Activated T-cell treated with anti-CD3 and anti-CD28 coated beads, Interleukin-2, amount 50 U/mL, for 24 hours (primary cell): ENCODE results near the gene AGAP1.

Experiments used
- DNase-seq: peaks from one replicate; pipeline ENCODE4 v3.0.0-alpha.2; 2020
- H3K27ac Mint-ChIP-seq: 2 replicates; pipeline ENCODE4 v1.8.0; 2020; ENCODE audit warnings: mild to moderate bottlenecking, mixed read lengths
- H3K27me3 Mint-ChIP-seq: 2 replicates; pipeline ENCODE4 v1.8.0; 2020; ENCODE audit warnings: mixed read lengths
- H3K36me3 Mint-ChIP-seq: 2 replicates; pipeline ENCODE4 v1.8.0; 2020; ENCODE audit warnings: low read depth, mixed read lengths
- H3K4me1 Mint-ChIP-seq: 2 replicates; pipeline ENCODE4 v1.8.0; 2020; ENCODE audit warnings: low read depth, mixed read lengths
- H3K4me3 Mint-ChIP-seq: 2 replicates; pipeline ENCODE4 v1.8.0; 2020; ENCODE audit warnings: mild to moderate bottlenecking, moderate library complexity, mixed read lengths
- H3K9me3 Mint-ChIP-seq: 2 replicates; pipeline ENCODE4 v1.8.0; 2020; ENCODE audit warnings: mixed read lengths

The AGAP1 gene

DNA sequence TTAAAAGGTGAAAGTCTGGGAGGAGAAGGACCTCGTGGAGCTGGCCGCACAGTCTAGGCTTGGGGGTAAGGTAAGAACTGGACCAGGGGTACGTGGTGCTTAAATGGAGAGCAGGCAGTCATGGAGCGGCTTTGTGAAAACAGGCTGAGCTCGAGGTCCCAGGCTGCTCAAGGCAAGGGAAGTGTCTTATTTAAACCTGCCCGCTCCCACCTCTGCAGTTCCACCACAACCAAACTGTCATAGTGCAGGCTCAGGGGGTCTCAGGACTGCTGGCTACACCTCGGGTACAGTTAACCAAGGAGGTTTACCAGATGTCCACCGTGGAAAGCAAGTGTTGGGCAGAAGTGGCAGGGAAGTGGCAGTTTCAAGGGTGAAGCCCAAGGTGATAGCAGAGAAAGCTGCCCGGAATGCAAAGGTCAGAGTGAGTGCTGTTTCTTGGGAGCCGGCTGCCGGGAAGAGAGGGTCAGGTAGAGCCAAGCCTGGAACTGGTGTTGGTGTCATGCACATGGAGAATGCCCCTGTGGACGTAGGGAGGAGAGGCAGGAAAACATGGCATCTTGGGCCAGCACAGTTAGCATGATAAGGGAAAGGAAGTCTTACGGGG lies 471.0 kb downstream of the AGAP1 start:
- no peaks in the 10 kb centered on the region for H3K4me1 Mint-ChIP-seq
- DNase-seq = no peak
- H3K27ac Mint-ChIP-seq = no peak overlapping the region
- peaks cover 11% of the 10 kb centered on the region for H3K27me3 Mint-ChIP-seq
- H3K9me3 Mint-ChIP-seq = no peaks in the 10 kb centered on the region
- H3K4me3 Mint-ChIP-seq = no peak overlapping the region
- H3K36me3 Mint-ChIP-seq = no peaks in the 10 kb centered on the region

DNA sequence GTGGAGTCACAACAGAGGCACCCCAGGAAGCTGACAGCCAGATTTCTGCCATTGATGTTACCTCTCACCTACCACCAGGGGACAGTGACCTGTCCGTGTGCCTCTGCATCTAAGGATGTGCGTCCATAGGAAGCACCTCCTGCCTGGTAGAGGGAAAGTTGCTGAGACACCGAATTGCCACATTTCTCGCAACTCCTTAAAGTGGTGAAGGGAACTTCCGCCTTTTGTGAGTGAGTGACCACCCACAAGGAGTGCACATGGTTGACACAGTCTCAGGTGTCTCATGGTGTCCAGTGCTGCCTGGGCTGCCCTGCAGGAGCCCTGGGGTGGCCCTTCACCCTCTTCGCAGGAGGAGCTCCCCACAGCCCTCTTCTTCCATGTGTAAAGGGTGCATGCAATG lies 472.6 kb downstream of the AGAP1 start:
- Mint-ChIP-seq H3K36me3 (no peaks in the 10 kb centered on the region), H3K27ac (no peak overlapping the region), H3K9me3 (no peaks in the 10 kb centered on the region), H3K4me3 (no peak overlapping the region), H3K4me1 (no peaks in the 10 kb centered on the region), H3K27me3 (peaks cover 6% of the 10 kb centered on the region)
- no peak for DNase-seq

DNA sequence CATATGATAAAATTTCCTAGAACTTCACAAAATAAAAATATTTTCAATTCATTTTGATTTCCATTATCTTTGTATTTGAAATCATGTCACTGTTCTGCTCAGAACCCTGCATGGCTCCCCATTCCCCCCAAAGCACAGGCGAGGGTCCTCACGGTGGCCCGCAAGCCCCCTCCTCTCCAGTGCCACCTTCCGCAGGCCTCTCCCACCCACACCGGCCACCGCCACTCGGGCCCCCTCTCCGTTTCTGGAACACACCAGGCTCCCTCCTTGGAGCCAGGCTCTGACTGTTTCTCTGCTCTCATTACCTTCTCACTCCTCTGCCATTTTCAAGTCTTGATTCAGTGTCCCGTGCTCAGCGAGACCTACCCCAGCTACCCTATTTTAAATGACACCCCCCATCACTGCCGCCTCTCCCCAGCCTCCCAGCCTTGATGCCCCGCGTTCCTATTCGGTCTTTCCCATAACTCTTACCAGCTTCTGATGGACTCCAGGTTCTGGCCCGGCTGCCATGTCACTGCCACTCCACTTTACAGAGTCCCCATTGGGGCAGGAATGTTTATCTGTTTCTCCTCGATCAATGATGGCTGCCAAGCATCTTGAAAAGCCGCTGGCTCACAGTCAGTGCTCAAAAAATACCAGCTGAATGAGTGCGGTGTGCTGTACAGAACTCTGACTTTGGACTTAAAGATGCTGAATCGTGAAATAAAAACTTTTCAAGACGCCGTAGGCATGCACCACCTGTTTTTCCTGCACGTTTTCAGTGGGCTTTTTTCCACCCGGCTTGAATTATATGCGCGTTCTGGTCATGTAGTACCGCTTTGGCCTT lies 473.3 kb downstream of the AGAP1 start:
- no peaks in the 10 kb centered on the region for H3K9me3 Mint-ChIP-seq
- no peak overlapping the region for H3K4me3 Mint-ChIP-seq
- no peaks in the 10 kb centered on the region for H3K36me3 Mint-ChIP-seq
- H3K27me3 Mint-ChIP-seq = peaks cover 6% of the 10 kb centered on the region
- DNase-seq = no peak
- H3K27ac Mint-ChIP-seq = no peak overlapping the region
- H3K4me1 Mint-ChIP-seq = no peaks in the 10 kb centered on the region

DNA sequence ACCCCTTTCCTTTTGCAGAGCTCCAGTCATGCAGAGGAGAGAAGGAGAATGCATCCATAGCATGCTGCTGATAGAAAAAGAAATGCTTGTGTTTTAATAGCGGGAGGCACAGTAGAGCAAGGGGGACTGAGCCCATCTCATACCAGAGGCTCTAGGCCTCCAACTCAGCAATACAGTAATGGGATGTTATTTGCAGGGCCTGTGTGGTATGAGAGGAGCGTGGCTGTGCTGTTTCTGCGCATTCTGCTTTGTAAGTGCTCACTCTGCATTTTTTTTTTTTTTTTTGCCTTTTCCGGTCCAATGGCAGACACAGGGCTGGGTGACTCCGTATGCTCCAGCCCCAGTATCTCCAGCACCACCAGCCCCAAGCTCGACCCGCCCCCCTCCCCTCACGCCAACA lies 474.3 kb downstream of the AGAP1 start:
- no peaks in the 10 kb centered on the region for H3K36me3 Mint-ChIP-seq
- no peaks in the 10 kb centered on the region for H3K9me3 Mint-ChIP-seq
- no peaks in the 10 kb centered on the region for H3K4me1 Mint-ChIP-seq
- no peak overlapping the region for H3K4me3 Mint-ChIP-seq
- no peak overlapping the region for H3K27ac Mint-ChIP-seq
- H3K27me3 Mint-ChIP-seq = peaks cover 6% of the 10 kb centered on the region
- DNase-seq = no peak

DNA sequence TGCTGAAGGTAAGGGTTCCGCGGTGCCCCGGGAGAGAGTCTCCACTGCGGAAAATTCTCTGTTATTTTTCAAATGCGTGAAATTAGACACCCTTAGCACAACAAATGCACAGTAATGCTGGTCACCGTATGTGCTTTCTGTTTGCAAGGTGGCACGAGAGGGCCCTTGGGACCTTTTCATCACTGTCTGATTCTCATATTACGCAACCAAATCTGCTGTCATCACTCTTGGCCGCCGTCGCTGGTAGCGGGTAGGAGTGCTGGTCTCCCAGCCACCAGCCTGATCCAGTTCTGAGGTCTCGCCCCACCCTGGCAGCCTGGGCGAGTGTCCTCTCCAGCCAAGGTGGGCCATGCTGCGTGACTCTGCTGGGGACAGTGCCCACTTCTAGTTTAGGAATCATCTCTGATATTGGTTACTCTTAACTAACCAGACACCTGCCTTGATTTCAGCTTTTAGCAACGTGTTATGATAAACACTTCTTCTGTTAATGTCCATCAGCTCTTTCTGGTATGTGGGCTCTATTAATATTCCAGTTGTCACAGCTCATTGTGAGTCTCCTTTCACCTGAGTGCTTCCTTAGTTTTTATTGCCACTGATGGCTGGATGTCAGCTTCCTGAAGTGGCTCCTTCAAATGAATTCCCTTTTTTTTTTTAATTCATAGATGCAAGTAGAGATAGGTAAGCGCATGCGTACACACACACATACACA lies 474.9 kb downstream of the AGAP1 start:
- H3K27me3 Mint-ChIP-seq = peaks cover 2% of the 10 kb centered on the region
- DNase-seq = no peak
- no peaks in the 10 kb centered on the region for H3K4me1 Mint-ChIP-seq
- no peaks in the 10 kb centered on the region for H3K9me3 Mint-ChIP-seq
- H3K36me3 Mint-ChIP-seq = no peaks in the 10 kb centered on the region
- no peak overlapping the region for H3K27ac Mint-ChIP-seq
- H3K4me3 Mint-ChIP-seq = no peak overlapping the region

DNA sequence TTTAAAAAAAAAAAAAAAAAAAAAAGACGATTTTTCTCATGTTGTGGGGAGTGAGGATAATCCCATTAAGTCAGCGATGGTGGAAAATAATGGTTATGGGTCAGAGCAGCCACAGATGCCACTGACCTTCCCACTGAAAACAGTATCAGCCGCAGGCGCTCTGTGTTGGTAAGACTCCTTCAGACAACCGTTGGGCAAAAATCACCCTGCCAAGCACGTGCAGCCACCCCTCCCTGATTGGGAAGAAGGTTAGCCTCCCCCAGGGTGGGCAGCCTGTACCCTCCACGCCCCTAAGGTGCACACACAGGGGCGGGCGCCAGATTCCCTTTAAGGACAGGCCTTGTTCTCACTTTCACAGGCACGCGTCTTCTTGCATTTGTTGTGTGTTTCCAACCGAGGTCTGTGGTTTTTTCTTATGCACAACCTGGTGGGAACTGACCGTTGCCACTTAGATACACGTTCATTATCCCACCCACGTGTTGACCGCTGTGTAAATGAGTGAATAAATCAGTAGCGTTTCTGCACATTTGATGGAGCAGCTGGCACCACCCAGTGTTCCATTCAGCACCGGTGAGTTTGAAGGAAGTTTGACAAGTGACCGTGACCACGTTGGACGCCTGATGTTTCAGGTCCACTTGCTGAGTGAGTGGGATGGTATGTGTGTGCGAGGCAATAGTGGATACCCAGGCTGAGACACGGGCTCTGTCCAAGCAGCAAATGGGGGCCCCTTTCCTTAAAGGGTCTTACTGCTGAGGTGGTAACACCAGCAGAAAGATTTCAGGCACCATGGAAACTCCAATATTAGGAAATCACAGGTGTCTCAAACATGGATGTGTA lies 476.6 kb downstream of the AGAP1 start:
- no peaks in the 10 kb centered on the region for H3K27me3 Mint-ChIP-seq
- H3K27ac Mint-ChIP-seq = no peak overlapping the region
- H3K9me3 Mint-ChIP-seq = no peaks in the 10 kb centered on the region
- H3K4me1 Mint-ChIP-seq = no peaks in the 10 kb centered on the region
- H3K36me3 Mint-ChIP-seq = no peaks in the 10 kb centered on the region
- DNase-seq = no peak
- H3K4me3 Mint-ChIP-seq = no peak overlapping the region

DNA sequence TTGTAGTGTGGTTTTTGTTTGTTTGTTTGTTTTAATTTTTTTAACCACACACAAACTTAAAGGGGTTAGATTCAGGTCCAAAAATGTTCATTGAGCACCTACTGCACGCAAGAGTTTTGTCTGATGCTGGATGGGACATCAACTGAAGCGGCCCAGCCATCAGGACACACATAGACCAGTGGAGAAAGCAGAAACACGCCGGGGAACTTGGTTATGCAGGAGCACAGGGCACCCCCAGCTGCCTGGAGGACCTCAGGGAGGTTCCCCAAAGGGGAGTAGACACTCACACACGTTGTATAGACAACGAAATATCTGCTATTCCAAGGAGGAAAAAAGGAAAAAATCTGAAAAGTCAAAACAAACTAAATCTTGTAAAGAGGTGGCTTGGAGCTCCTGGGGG lies 482.7 kb downstream of the AGAP1 start:
- Mint-ChIP-seq H3K9me3 (no peaks in the 10 kb centered on the region), H3K27me3 (peaks cover 2% of the 10 kb centered on the region)

DNA sequence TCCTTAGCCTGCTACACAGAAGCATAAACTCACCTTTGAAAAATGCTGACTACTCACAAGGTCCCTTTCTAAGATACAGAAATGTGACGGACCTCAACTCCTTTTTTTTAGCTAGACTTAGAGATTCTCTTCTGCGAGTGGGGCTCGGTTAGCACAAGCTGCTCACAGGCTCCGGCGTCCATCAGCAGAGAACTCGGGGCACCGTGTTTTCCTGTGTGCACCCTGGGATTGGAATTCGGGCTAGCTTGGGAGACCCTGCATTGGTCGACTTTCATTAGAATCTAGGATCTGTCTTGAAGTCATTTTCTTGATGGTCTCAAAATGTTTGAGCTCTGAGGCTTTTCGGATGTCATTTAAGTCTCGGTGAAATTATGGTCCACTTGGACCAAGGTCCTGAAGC lies 483.1 kb downstream of the AGAP1 start:
- peaks cover 2% of the 10 kb centered on the region for H3K27me3 Mint-ChIP-seq
- no peaks in the 10 kb centered on the region for H3K9me3 Mint-ChIP-seq
- no peak overlapping the region for H3K27ac Mint-ChIP-seq
- no peaks in the 10 kb centered on the region for H3K36me3 Mint-ChIP-seq
- no peaks in the 10 kb centered on the region for H3K4me1 Mint-ChIP-seq
- no peak overlapping the region for H3K4me3 Mint-ChIP-seq
- DNase-seq = no peak

More for the DNA sequence above, 482.7 kb downstream of the AGAP1 start:
- no peaks in the 10 kb centered on the region for H3K36me3 Mint-ChIP-seq
- no peak for DNase-seq
- no peaks in the 10 kb centered on the region for H3K4me1 Mint-ChIP-seq
- H3K4me3 Mint-ChIP-seq = no peak overlapping the region
- H3K27ac Mint-ChIP-seq = no peak overlapping the region

DNA sequence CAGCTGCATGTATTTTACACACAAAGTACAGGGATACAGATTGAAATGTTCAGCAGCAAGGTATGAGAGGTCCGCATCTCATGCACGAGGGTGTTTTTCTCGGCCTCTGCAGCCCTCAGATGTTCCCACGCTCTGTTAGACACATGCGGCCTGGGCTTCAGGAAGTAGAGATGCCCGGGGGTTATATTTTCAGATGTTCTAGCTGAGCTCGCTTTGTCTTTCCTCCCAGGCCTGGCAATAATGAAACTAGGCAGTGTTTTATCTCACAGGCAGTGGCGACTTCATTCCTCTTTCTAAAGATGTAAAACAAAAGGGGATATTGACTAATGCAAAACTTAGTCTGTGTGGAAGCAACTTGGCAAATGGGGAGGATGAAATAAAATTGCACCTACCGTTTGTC lies 483.6 kb downstream of the AGAP1 start:
- Mint-ChIP-seq H3K27me3 (peaks cover 2% of the 10 kb centered on the region), H3K4me1 (no peaks in the 10 kb centered on the region), H3K36me3 (no peaks in the 10 kb centered on the region), H3K27ac (no peak overlapping the region), H3K4me3 (no peak overlapping the region), H3K9me3 (no peaks in the 10 kb centered on the region)
- no peak for DNase-seq

DNA sequence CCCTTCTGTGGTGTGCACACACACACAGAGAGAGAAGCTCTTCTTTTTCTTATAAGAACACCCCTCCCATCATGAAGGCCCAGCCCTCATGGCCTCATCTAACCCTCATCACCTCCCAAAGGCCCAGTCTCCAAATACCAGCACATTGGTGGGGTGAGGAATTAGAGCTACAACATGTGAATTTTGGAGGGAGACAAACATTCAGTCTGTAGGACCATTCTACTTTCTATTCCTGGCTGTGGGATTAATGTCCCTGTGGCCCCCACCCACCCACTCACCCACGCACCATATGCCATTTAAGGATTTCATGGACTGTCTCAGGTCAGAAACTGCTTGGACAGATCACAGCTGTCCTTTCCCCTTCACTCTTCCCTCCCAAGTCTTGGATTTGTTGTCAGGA lies 484.2 kb downstream of the AGAP1 start:
- Mint-ChIP-seq H3K9me3 (no peaks in the 10 kb centered on the region), H3K27me3 (peaks cover 2% of the 10 kb centered on the region), H3K36me3 (no peaks in the 10 kb centered on the region), H3K4me3 (no peak overlapping the region), H3K27ac (no peak overlapping the region), H3K4me1 (no peaks in the 10 kb centered on the region)
- DNase-seq = no peak

DNA sequence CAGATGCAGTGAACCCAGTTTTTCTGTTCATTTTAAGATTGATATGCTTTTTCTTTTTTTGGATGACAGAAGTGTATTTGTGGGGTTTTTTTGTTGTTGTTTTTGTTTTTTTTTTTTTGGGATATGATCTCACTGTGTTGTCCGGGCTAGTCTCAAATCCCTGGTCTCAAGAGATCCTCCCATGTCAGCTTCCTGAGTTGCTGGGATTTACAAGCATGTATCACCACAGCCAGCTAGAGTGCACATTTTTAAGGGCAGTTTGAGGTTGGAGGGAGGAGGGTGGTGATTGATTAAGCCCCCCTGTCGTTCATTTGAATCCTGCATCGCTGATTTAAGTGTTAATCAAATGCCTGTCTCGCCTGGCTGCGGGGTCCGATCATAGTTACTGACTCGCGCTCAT lies 485.2 kb downstream of the AGAP1 start:
- Mint-ChIP-seq H3K27ac (no peak overlapping the region), H3K27me3 (peaks cover 2% of the 10 kb centered on the region), H3K36me3 (no peaks in the 10 kb centered on the region), H3K4me1 (no peaks in the 10 kb centered on the region), H3K9me3 (no peaks in the 10 kb centered on the region), H3K4me3 (no peak overlapping the region)
- no peak for DNase-seq

DNA sequence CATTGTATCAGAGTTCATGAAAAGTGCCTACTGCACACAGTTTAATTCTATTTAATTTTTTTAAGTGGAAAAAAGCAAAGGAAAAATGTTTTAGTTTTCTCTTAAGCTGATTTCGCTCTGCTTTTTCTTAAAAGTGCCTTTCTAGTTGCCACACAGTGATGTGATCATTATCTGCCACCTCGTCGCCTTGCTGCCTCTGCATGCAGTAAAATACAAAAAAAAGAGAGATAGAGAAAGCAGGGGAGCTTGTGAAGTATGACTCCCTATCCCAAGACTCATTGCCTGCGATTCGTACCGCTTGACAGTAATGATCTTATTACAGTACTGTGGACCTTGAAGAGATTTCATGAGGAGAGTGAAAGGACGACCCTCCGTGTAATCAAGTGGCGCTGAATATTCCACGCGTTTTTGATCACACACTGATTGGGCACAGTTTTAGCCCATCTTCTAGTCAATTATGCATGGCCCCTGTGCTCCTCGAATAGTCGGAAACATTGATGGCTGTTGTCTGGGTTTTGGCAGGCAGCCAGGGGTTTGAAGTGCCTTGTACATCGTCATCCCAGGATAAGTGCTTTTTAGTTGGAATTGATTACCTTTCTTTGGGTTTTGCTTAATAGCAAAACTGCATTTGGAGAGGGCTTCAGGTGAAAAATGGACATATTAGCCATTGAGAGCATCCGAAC lies 486.1 kb downstream of the AGAP1 start:
- no peak overlapping the region for H3K27ac Mint-ChIP-seq
- H3K27me3 Mint-ChIP-seq = peaks cover 2% of the 10 kb centered on the region
- no peak overlapping the region for H3K4me3 Mint-ChIP-seq
- no peaks in the 10 kb centered on the region for H3K4me1 Mint-ChIP-seq
- H3K36me3 Mint-ChIP-seq = no peaks in the 10 kb centered on the region
- DNase-seq = no peak
- peaks cover 2% of the 10 kb centered on the region for H3K9me3 Mint-ChIP-seq

DNA sequence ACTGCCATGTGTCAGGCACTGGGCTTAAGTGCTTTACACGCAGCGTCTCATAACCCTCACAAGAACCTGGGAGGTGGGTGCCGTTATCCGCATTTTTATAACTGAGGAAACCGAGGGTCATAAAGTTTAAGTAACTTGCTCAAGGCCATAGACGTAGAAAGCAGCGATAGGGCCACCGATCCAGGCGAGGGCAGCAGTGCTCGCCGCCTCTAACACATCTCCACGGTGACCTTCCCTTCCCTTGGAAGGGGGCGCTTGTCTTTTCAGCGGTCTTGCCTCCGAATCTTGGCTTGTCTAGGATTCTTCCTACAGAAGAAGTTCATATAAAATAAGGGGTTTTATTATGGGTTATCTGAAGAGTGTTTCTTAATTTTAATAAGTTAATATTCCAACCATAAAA lies 487.8 kb downstream of the AGAP1 start:
- no peak overlapping the region for H3K27ac Mint-ChIP-seq
- H3K9me3 Mint-ChIP-seq = peaks cover 2% of the 10 kb centered on the region
- H3K4me1 Mint-ChIP-seq = no peaks in the 10 kb centered on the region
- peaks cover 2% of the 10 kb centered on the region for H3K27me3 Mint-ChIP-seq
- DNase-seq = no peak
- H3K36me3 Mint-ChIP-seq = no peaks in the 10 kb centered on the region
- H3K4me3 Mint-ChIP-seq = no peak overlapping the region

DNA sequence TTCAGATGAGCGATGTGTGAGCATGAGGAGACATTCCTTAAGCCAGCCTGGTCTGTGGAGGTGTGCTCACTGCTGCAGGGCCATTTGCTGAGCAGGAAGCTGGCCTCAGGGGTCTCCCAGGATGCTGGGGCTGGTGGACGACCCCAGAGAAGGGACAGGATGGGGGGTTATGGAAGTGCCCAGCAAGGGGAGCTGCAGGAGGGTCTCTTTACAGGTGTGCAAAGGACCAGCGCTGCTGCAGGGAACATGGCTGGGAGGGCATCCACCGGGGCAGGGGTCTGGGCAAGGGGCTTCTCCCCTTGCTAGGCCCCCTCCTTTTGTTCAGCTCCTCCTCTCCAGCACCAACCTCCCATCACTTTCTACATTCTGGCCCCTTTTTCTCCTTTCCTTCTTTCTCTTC lies 489.2 kb downstream of the AGAP1 start:
- H3K9me3 Mint-ChIP-seq = peaks cover 2% of the 10 kb centered on the region
- no peaks in the 10 kb centered on the region for H3K4me1 Mint-ChIP-seq
- H3K36me3 Mint-ChIP-seq = no peaks in the 10 kb centered on the region
- no peak overlapping the region for H3K4me3 Mint-ChIP-seq
- DNase-seq = no peak
- no peak overlapping the region for H3K27ac Mint-ChIP-seq
- H3K27me3 Mint-ChIP-seq = peaks cover 2% of the 10 kb centered on the region
